IPS-20b (cell line): ENCODE results near the gene PRRC2B.
"Not testable (repeated sequence)": the region's sequence is repeated elsewhere in the genome, so short reads cannot be mapped to it uniquely, and the experiment has no call there.

Source experiments
- H3K27ac ChIP-seq: one replicate; pipeline ENCODE4 v1.5.1; 2013; ENCODE audit warnings: low read length
- H3K27me3 ChIP-seq: 2 replicates; pipeline ENCODE4 v1.6.1; 2013; ENCODE audit warnings: mild to moderate bottlenecking, low read length, inconsistent platforms; ENCODE audit not compliant: insufficient read depth
- H3K36me3 ChIP-seq: 2 replicates; pipeline ENCODE4 v1.6.1; 2013; ENCODE audit warnings: low read depth, mild to moderate bottlenecking, inconsistent platforms, low read length, moderate library complexity; ENCODE audit not compliant: insufficient read depth
- H3K4me1 ChIP-seq: 2 replicates; pipeline ENCODE4 v1.6.1; 2013; ENCODE audit warnings: mild to moderate bottlenecking, control low read depth, inconsistent platforms, low read length, moderate library complexity; ENCODE audit not compliant: insufficient read depth
- H3K4me3 ChIP-seq: 2 replicates; pipeline ENCODE4 v1.5.1; 2013; ENCODE audit warnings: mild to moderate bottlenecking, low read length, inconsistent platforms
- H3K9ac ChIP-seq: 2 replicates; pipeline ENCODE4 v1.6.1; 2013; ENCODE audit warnings: low read depth, mild to moderate bottlenecking, inconsistent platforms, low read length, moderate library complexity
- H3K9me3 ChIP-seq: 2 replicates; pipeline ENCODE4 v1.6.1; 2013; ENCODE audit warnings: mild to moderate bottlenecking, low read depth, low read length, inconsistent platforms; ENCODE audit not compliant: insufficient read depth

PRRC2B gene

DNA sequence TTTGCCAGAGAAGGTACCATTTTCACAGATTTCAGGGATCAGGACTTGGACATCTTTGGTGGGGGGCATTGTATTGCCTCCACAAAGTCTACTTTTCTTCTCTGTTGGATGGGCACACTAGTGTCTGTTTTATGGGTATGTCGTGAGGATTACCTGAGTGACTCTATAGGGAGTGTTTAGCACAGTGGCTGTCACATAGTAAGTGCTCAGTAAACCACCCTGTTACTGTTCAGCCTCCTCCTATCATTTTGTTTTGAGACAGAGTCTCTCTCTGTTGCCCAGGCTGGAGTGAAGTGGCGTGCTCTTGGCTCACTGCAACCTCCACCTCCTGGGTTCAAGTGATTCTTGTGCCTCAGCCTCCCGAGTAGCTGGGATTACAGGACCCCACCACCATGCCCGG, 2.4 kb upstream of the PRRC2B start:
- no peak overlapping the region for H3K9ac ChIP-seq
- no peak overlapping the region for H3K27ac ChIP-seq
- no peaks in the 10 kb centered on the region for H3K27me3 ChIP-seq
- no peaks in the 10 kb centered on the region for H3K9me3 ChIP-seq
- H3K4me1 ChIP-seq = peaks cover 11% of the 10 kb centered on the region; the same call in 1 of the 2 replicates
- no peak overlapping the region for H3K4me3 ChIP-seq
- H3K36me3 ChIP-seq = no peaks in the 10 kb centered on the region

DNA sequence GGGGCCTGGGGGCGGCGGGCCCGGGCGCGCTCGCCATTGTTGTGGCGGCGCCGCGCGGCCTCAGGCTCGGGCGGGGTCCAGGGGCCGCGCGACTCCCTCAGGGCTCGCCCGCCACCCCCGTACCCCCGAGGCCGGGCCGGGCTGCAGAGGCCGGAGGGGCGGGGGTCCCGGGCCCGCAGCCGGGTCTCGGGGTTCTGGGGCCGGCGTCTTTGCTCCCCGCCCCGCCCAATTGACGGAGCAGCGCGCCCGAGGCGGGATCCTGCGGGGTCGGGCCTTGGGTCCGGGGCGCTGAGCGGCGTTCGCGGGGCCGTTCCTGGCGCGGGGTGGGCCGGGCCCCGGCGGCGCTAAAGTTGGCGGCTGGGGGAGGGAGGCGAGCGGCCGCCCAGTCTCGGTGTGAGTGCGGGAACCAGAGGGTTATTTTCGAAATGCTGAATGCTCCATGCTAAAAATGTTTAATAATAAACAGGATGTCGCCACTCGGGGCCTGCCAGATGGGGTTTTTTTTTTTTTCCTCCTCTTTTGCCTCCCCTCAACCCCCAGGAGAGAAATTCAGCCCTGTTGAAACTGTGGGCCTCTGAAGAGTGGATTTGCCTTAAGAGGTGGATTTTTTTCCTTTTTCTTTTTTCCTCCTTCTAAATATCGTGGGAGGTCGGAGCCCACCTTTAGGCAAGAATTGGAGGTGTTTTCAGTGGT, 724 bp downstream of the PRRC2B start:
- H3K4me1 ChIP-seq = peaks cover 30% of the 10 kb centered on the region
- H3K27ac ChIP-seq = peak overlapping the region; percentile 11
- H3K9ac ChIP-seq = peak overlapping the region; percentile 96
- H3K9me3 ChIP-seq = no peaks in the 10 kb centered on the region
- peak overlapping the region; percentile 85 for H3K4me3 ChIP-seq
- H3K36me3 ChIP-seq = peaks cover 8% of the 10 kb centered on the region
- no peaks in the 10 kb centered on the region for H3K27me3 ChIP-seq

DNA sequence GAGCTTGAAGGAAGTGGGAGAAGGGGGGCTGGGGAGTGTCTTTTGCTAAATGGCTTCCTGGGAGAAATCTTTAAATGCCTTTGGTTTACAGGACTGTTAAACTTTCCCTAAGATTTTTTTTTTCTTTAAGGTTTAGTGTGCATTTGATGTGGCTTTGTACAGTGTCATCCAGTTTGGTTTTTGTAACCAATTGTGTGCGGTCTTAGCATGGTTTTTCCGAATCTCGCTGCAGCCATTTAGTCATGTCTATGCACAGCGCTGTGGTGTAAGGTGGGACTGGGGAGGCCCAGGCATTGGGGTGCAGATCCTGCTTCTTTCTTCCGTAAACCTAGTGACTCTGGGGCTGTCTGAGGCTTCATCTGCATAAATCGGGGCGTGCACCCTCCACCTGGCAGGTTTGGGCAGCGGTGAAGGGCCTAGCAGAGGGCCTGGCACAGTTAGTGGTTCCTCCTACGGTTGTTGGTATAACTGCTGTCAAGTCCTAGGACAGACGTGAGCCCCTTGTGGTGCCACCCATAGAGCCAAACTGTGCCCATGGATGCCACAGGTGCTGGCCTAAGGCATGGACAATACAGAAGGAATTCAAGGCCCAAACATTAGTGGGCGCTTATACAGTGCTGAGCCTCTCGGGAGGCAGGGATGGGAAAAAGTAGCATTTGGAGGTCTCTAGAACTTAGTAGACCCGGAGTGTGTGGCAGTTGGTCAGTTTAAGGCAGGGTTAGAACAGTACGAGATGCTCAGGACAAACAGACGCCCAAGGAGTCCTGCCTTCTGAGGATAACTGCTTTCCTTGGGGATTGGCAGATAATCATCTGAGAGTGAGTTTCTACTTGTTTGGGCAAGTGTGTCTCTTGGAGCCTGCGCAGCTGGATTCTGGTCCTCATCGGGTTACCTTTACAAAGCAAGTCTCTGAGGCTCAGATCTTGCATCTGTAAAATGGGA, 1.5 kb downstream of the PRRC2B start:
- Histone ChIP-seq H3K9me3 (no peaks in the 10 kb centered on the region), H3K27me3 (no peaks in the 10 kb centered on the region), H3K9ac (peak overlapping the region; percentile 96), H3K27ac (peak overlapping the region; percentile 11), H3K4me3 (peak overlapping the region; percentile 85), H3K4me1 (peaks cover 30% of the 10 kb centered on the region), H3K36me3 (peaks cover 8% of the 10 kb centered on the region)

DNA sequence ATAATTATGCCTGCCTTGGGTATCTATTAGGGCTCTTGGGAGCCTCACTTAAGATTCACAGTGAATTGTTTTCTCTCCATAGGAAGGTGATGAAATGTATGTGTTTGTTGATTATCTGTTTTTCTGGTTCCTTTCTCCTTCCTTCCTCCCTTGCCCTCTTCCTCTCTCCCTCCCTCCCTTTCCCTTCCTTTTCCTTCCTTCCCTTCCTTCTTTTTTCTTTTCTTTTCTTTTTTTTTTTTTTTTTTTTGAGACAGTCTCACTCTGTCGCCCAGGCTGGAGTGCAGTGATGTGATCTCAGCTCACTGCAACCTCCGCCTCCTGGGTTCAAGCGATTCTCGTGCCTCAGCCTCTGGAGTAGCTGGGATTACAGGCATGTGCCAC, 2.2 kb downstream of the PRRC2B start:
- not testable (repeated sequence) for H3K27ac ChIP-seq, H3K9me3 ChIP-seq, H3K27me3 ChIP-seq, H3K36me3 ChIP-seq
- H3K9ac ChIP-seq = peak overlapping the region; percentile 96; the same call in 1 of the 2 replicates
- peak overlapping the region; percentile 85 for H3K4me3 ChIP-seq
- peaks cover 34% of the 10 kb centered on the region for H3K4me1 ChIP-seq

DNA sequence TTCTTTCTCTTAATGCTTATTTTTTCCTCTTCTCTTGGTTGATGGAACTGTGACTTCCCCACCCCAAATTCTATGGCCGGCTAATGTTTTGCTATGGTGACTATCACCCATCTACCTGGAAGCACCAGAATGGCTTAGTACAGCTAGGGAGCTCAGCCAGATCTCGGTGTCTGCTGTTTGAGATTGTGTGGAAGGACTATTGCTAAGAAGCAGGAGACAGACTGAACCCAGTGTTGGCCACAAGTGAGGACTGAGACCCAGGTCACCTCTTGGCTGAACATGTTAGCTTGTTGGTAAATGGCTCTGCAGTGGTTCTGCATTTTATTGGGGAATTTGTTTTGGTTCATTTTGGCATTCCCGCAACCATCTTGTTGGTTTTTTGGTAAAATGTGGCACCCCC, 2.7 kb downstream of the PRRC2B start:
- Histone ChIP-seq H3K9ac (peak overlapping the region; percentile 65; the same call in 1 of the 2 replicates), H3K27ac (no peak overlapping the region), H3K36me3 (peaks cover 8% of the 10 kb centered on the region), H3K4me1 (peaks cover 34% of the 10 kb centered on the region), H3K9me3 (no peaks in the 10 kb centered on the region), H3K27me3 (no peaks in the 10 kb centered on the region), H3K4me3 (peak overlapping the region; percentile 85)

DNA sequence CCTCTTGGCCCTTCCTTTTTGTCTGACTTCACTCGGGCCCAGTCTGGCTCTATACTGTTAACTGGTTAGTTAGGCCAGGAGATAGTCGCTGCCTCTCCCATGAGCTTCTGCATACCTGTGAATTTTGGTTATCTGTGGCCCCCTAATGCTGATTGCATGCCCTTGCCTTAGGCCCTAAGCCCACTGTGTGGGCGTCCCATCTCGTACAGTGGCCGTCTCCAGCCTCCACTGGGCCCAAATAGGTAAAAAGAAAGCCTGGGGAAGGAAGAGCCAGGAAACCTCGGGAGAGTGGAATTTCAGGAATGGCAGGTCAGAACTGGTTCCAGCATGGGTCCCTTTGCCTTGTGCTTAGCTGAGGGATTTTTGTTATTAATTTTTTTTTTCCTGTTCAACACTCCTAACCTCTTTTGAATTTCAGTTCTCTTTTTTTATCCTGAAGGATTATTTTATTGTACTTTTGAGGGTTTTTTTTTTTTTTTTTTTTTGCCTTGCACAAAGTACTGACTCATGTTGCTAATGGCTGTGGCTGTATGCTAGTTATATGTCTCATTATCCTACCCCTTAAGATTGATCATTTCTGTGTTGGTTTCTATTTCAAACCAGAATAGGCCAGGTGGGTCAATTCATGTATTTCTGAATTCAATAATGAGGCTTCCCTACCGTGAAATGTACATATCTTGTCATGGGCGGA, 3.4 kb downstream of the PRRC2B start:
- H3K36me3 ChIP-seq = peaks cover 8% of the 10 kb centered on the region
- peak overlapping the region; percentile 85 for H3K4me3 ChIP-seq
- H3K9me3 ChIP-seq = no peaks in the 10 kb centered on the region
- peak overlapping the region; percentile 65; the same call in 1 of the 2 replicates for H3K9ac ChIP-seq
- peaks cover 38% of the 10 kb centered on the region for H3K4me1 ChIP-seq
- no peak overlapping the region for H3K27ac ChIP-seq
- H3K27me3 ChIP-seq = no peaks in the 10 kb centered on the region

DNA sequence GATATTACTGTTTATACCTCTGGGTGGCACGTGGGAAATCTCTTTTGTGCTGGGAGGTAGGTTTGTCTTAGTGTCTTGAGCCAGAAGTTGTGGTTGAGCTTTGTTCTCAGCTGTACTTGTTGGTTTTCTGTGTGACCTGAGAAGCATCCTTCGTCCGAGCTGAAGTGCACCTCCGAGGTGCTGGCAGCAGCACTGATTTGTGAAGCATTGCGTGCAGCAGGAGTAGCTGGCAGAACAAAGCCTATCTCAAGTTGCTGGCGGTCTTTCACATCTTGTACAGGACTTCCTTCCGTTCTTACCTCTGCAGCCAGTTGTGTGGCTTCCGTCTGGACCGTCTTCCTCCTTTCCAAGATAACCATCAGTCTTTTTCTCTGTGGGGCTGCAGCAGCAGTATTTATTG, 4.3 kb downstream of the PRRC2B start:
- H3K4me3 ChIP-seq = peak overlapping the region; percentile 85
- H3K27me3 ChIP-seq = no peaks in the 10 kb centered on the region
- no peak overlapping the region for H3K27ac ChIP-seq
- H3K4me1 ChIP-seq = peaks cover 39% of the 10 kb centered on the region
- peaks cover 8% of the 10 kb centered on the region for H3K36me3 ChIP-seq
- H3K9ac ChIP-seq = peak overlapping the region; percentile 65; the same call in 1 of the 2 replicates
- no peaks in the 10 kb centered on the region for H3K9me3 ChIP-seq

DNA sequence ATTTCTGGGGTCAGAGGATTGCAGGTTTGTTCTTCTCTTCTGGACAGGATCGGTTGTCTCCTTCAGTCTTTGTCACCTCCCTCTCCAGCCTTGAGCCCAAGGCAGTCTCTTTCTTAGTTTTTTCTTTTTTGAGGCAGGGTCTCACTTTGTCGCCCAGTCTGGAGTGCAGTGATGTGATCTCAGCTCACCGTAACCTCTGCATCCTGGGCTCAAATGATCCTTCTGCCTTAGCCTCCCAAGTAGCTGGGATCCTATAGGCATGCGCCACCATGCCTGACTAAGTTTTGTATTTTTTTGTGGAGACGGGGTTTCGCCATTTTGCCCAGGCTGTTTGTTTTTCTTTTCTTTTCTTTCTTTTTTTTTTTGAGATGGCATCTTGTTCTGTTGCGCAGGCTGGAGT, 6.1 kb downstream of the PRRC2B start:
- Histone ChIP-seq H3K36me3 (peaks cover 8% of the 10 kb centered on the region), H3K27ac (no peak overlapping the region), H3K9me3 (no peaks in the 10 kb centered on the region), H3K27me3 (no peaks in the 10 kb centered on the region), H3K9ac (no peak overlapping the region), H3K4me3 (no peak overlapping the region), H3K4me1 (peaks cover 51% of the 10 kb centered on the region)

DNA sequence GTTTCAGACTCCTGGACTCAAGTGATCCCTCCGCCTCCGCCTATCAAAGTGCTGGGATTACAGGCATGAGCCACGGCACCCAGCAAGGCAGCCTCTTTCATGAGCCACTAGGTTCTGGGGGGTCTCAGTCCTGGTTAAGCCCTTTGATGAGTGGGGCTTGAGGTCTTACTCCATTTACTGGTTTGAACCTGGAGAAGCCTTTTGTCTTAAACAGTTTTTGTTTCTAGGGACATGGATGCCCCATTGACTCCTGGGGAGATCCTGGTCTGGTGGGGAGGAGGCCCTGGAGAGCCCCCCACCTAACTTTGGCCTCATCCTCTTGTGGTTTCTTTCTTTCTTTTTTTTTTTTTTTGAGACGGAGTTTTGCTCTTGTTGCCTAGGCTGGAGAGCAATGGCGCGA, 6.7 kb downstream of the PRRC2B start:
- no peak overlapping the region for H3K27ac ChIP-seq
- no peaks in the 10 kb centered on the region for H3K9me3 ChIP-seq
- no peak overlapping the region for H3K4me3 ChIP-seq
- H3K9ac ChIP-seq = no peak overlapping the region
- peaks cover 56% of the 10 kb centered on the region for H3K4me1 ChIP-seq
- no peaks in the 10 kb centered on the region for H3K27me3 ChIP-seq
- peaks cover 8% of the 10 kb centered on the region for H3K36me3 ChIP-seq

DNA sequence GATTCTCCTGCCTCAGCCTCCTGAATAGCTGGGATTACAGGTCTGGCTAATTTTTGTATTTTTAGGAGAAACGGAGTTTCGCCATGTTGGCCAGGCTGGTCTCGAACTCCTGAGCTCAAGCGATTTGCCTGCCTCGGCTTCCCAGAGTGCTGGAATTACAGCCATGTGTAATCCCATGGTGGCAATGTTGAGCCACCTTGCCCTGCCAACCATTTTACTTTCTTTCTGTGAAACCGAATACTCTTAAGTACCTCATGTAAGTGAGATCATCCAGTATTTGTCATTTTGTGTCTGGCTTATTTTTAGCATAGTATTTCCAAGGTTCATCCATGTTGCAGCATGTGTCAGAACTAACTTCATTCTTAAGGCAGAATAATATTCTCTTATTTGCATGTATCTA, 8.2 kb downstream of the PRRC2B start:
- Histone ChIP-seq H3K4me3 (peak overlapping the region; percentile 37; the same call in 1 of the 2 replicates), H3K9ac (peak overlapping the region; percentile 43; the same call in 1 of the 2 replicates), H3K27me3 (no peaks in the 10 kb centered on the region), H3K27ac (no peak overlapping the region), H3K9me3 (no peaks in the 10 kb centered on the region), H3K4me1 (peaks cover 60% of the 10 kb centered on the region), H3K36me3 (peaks cover 8% of the 10 kb centered on the region)

DNA sequence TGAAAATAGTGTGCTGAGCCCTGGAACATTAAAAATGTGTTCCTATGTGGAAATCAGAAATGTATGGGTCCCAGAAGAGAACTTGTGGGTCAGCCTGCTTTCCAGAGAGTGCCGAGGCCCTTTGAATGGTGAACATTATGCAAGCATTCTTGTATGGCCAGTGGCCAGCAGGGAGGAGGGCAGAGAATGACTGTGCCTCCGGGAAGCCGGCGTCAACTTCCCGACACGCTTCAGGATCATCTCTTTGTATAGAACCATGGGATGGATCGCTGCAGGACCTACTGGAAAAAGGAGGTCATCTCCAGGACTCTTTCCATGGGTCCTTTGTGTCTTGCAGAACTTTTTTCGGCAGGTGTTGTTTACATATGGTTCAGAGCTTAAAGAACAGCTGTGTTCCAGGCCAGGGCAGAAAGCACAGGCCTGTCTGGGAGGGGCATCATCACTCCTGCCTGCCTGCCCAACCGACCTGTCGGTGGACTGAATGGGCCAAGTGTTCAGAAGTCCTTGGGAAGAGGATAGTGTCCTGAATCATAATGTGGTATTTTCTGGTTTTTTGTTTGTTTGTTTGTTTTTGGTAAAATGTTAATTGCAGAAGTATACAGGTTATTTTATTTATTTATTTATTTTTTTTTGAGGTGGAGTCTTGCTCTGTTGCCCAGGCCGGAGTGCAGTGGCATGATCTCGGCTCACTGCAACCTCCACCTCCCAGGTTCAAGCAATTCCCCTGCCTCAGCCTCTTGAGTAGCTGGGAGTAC, 9.0 kb downstream of the PRRC2B start:
- Histone ChIP-seq H3K4me3 (peak overlapping the region; percentile 37; the same call in 1 of the 2 replicates), H3K27me3 (no peaks in the 10 kb centered on the region), H3K9ac (peak overlapping the region; percentile 43; the same call in 1 of the 2 replicates), H3K4me1 (peaks cover 62% of the 10 kb centered on the region), H3K9me3 (no peaks in the 10 kb centered on the region), H3K27ac (peak overlapping the region; percentile 64), H3K36me3 (peaks cover 8% of the 10 kb centered on the region)
